Psoas muscle (tissue), 8 donors: ENCODE results near the gene STX2. TPM values are rescaled to one million over a fixed set of nuclear protein-coding genes. Genes with fewer than 3 reads are reported as not detected.
"Not testable (repeated sequence)": the region's sequence is repeated elsewhere in the genome, so short reads cannot be mapped to it uniquely, and the experiment has no call there.

Experiments
- ATAC-seq, 4 donors: fragments of 200-7000 bp; cut with Tn5 transposase; one replicate each; pipeline ENCODE4 v1.9.1; 2020; ENCODE audit warnings: moderate library complexity in 3 of 4, mild to moderate bottlenecking in 2 of 4
- DNase-seq, 2 donors: peaks; one replicate each; pipeline ENCODE4 v3.0.0-alpha.2; 2020
- H3K27ac ChIP-seq: fragments of 200-600 bp; one replicate; pipeline ENCODE4 v1.8.0; 2022
- H3K27me3 ChIP-seq, 3 donors: fragments of 200-600 bp in 1 of 3; one replicate each; pipeline versions ENCODE4 v1.6.1 to v1.8.0; 2013 to 2022; ENCODE audit warnings: low read length in 2 of 3, mild to moderate bottlenecking in 2 of 3, moderate library complexity in 1 of 3; ENCODE audit not compliant: insufficient read depth in 3 of 3
- H3K36me3 ChIP-seq, 2 donors: fragments of 200-600 bp in 1 of 2; one replicate each; pipeline versions ENCODE4 v1.6.1 to v1.8.0; 2013 to 2022; ENCODE audit warnings: low read depth in 1 of 2, mild to moderate bottlenecking in 1 of 2, moderate library complexity in 1 of 2; ENCODE audit not compliant: insufficient read depth in 1 of 2
- H3K4me1 ChIP-seq: fragments of 200-600 bp; one replicate; pipeline ENCODE4 v1.8.0; 2022
- H3K4me3 ChIP-seq: fragments of 200-600 bp; one replicate; pipeline ENCODE4 v1.8.0; 2022; ENCODE audit warnings: mild to moderate bottlenecking
- H3K9me3 ChIP-seq: fragments of 200-600 bp; one replicate; pipeline ENCODE4 v1.8.0; 2022
- CTCF ChIP-seq: fragments of 200-600 bp; IDR thresholded peaks from one replicate; pipeline ENCODE4 v1.8.0; 2022; ENCODE audit warnings: antibody characterized with exemption
- WGBS, 3 donors: extraction: QIAGEN DNeasy Blood & Tissue Kit; methylation state at CpG; one replicate each; pipeline versions ENCODE4 v1.1.6 to v1.1.7; 2013; 5-methylcytosine and 5-hydroxymethylcytosine counted together
- intact Hi-C, 2 donors: fragments of 100-400 bp; cut with DNase I; formaldehyde crosslinking; loops; one replicate each; pipeline versions ENCODE4 v1.11.0 to v1.14.2; 2022
- polyA plus RNA-seq, 3 donors: library from polyadenylated mRNA; stranded (reverse); fragments of 200-250 nt; gene quantifications; one replicate each; pipeline ENCODE4 v1.2.3, GENCODE V29; 2013
- total RNA-seq, 4 donors: library from RNA; stranded (reverse); fragmentation: NEBNext Ultra II Directional in 2 of 4; extraction: Animal tissue kit (Norgen Biotek cat#: 25700) in 2 of 4; gene quantifications; one replicate each; pipeline versions ENCODE4 v1.2.1 to v1.2.4, GENCODE V29; 2021 to 2023
- donor health status: healthy with polysubstance abuse.
- donor health status: DM: no; HTN: no; CAD: no; lungs with moderate emphysema.
- donor health status: Bipolar disorder and iron deficiency.
- donor health status: healthy.
- donor health status: DM: yes; HTN: yes; CAD: no.
- donor health status: DM: no; HTN: no; CAD: no.
- donor health status: DM: no; HTN: no; CAD: no.
- donor health status: DM: yes; HTN: yes; CAD: no.

Gene STX2
- total and polyA plus RNA-seq, 7 donors = 5.4 to 11.3 (median 6.2) TPM

- no peak for TF ChIP-seq CTCF
- no peaks in the 10 kb centered on the region for H3K4me1 ChIP-seq
- WGBS, 3 donors = 83 to 86% (median 85%) methylated on average over 35 of the region's 35 CpGs
- no peaks in the 10 kb centered on the region for H3K27me3 ChIP-seq
- no peak for DNase-seq
- ATAC-seq = no peak
- no peak overlapping the region for H3K27ac ChIP-seq
- peaks cover 0 to 37% of the 10 kb centered on the region in 2 donors for H3K36me3 ChIP-seq
- peaks cover 7% of the 10 kb centered on the region for H3K9me3 ChIP-seq
- no peak overlapping the region for H3K4me3 ChIP-seq
- intact Hi-C loops = no loop called here
Observed at GRCh38 chr12:130787445-130788410, 51.3 kb downstream of the STX2 start.

- peaks cover 0 to 31% of the 10 kb centered on the region in 2 donors for H3K36me3 ChIP-seq
- H3K4me3 ChIP-seq = no peak overlapping the region
- no peak overlapping the region for H3K27ac ChIP-seq
- H3K27me3 ChIP-seq = no peaks in the 10 kb centered on the region
- no peak for DNase-seq
- no peak for ATAC-seq
- no peak for TF ChIP-seq CTCF
- peaks cover 7% of the 10 kb centered on the region for H3K9me3 ChIP-seq
- WGBS, 3 donors = 87 to 94% (median 87%) methylated on average over 10 of the region's 10 CpGs
- intact Hi-C loops = no loop called here
- H3K4me1 ChIP-seq = no peaks in the 10 kb centered on the region
Observed at GRCh38 chr12:130787041-130787440, 52.0 kb downstream of the STX2 start.

GRCh38 chr12:130783110-130783715 is 55.8 kb downstream of the STX2 start:
- no peak for TF ChIP-seq CTCF
- Histone ChIP-seq H3K4me1 (no peaks in the 10 kb centered on the region), H3K27me3 (peaks cover 0 to 11% (median 0%) of the 10 kb centered on the region in 3 donors), H3K9me3 (peaks cover 7% of the 10 kb centered on the region), H3K27ac (no peak overlapping the region), H3K36me3 (no peaks in the 10 kb centered on the region), H3K4me3 (no peak overlapping the region)
- ATAC-seq (no peak), DNase-seq (no peak)
- intact Hi-C loops = no loop called here
- 77 to 80% (median 79%) methylated on average over 18 of the region's 18 CpGs for WGBS, 3 donors

- DNase-seq, H3K9me3 ChIP-seq, H3K4me3 ChIP-seq, intact Hi-C loops, ATAC-seq, H3K27ac ChIP-seq, H3K36me3 ChIP-seq, H3K4me1 ChIP-seq: not testable (repeated sequence)
- WGBS, 3 donors = 88 to 93% (median 90%) methylated on average over 12 to 13 of the region's 13 CpGs
- peaks cover 0 to 21% (median 2%) of the 10 kb centered on the region in 3 donors for H3K27me3 ChIP-seq
Observed at GRCh38 chr12:130782245-130782644, 56.8 kb downstream of the STX2 start.

GRCh38 chr12:130780880-130781575 is 58.0 kb downstream of the STX2 start:
- no peak for TF ChIP-seq CTCF
- H3K27ac ChIP-seq = no peak overlapping the region
- H3K4me3 ChIP-seq = no peak overlapping the region
- DNase-seq = no peak
- no peaks in the 10 kb centered on the region for H3K4me1 ChIP-seq
- peaks cover 0 to 33% (median 3%) of the 10 kb centered on the region in 3 donors for H3K27me3 ChIP-seq
- no peaks in the 10 kb centered on the region for H3K36me3 ChIP-seq
- intact Hi-C loops = no loop called here
- ATAC-seq = no peak
- WGBS, 3 donors = 86 to 91% (median 88%) methylated on average over 28 of the region's 28 CpGs
- H3K9me3 ChIP-seq = peaks cover 7% of the 10 kb centered on the region
